Astrocyte of the spinal cord (primary cell): ENCODE results near the gene PIK3CG.
"Not testable (repeated sequence)": the region's sequence is repeated elsewhere in the genome, so short reads cannot be mapped to it uniquely, and the experiment has no call there.

Source experiments
- DNase-seq: peaks from one replicate; pipeline ENCODE4 v3.0.0; 2011; ENCODE audit warnings: low read depth, low spot score
- H3K4me3 ChIP-seq: 2 replicates; pipeline ENCODE4 v1.5.1; 2011; ENCODE audit warnings: low read depth, mild to moderate bottlenecking, low read length, moderate library complexity
- CTCF ChIP-seq: IDR thresholded peaks from 2 replicates; pipeline ENCODE4 v1.5.1; 2012; ENCODE audit warnings: low read depth, mild to moderate bottlenecking, low read length, inconsistent platforms
- in situ Hi-C: cut with HindIII; loops from 2 replicates; pipeline ENCODE4 v1.10.0; 2017; ENCODE audit warnings: low sequenced_read_pairs

Gene PIK3CG

GRCh38 chr7:106824458-106824857 is 40.6 kb upstream of the PIK3CG start:
- peak; percentile 29 for DNase-seq
- in situ Hi-C loops: no loop called here
- H3K4me3 ChIP-seq: no peak overlapping the region
- no peak for TF ChIP-seq CTCF

DNA sequence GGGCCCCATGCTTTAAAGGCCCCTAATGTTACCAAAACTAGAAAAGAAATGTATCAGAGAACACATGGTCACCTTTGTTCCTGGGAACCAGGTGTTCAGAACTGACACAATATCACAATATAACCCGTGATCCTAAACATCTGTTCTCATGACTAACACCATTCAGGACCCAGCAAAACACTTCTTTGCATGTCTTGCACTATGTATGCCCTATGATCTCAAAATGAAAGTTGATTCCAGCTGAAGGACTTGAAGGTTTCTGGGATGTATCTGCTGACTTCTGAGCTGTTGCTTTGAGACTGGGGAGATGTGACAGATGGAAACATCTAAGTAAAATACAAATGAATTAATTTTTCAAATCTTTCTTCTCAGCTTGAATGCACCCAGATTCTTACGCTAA is 37.5 kb upstream of the PIK3CG start:
- DNase-seq: no peak
- no peak for TF ChIP-seq CTCF
- H3K4me3 ChIP-seq: no peak overlapping the region
- in situ Hi-C loops: no loop called here

DNA sequence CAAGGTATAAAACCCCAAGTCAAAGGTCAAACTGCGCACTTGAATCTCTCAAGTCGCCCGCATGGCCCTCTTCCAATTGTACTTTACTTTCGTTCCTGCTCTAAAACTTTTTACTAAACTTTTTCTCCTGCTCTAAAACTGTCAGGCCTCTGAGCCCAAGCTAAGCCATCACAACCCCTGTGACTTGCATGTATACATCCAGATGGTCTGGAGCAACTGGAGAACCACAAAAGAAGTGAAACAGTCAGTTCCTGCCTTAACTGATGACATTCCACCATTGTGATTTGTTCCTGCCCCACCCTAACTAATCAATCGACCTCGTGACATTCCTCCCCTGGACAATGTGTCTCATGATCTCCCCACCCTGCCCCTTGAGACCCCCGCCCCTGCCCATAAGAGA is 35.6 kb upstream of the PIK3CG start:
- no peak for DNase-seq
- no peak overlapping the region for H3K4me3 ChIP-seq
- in situ Hi-C loops: no loop called here
- no peak for TF ChIP-seq CTCF

DNA sequence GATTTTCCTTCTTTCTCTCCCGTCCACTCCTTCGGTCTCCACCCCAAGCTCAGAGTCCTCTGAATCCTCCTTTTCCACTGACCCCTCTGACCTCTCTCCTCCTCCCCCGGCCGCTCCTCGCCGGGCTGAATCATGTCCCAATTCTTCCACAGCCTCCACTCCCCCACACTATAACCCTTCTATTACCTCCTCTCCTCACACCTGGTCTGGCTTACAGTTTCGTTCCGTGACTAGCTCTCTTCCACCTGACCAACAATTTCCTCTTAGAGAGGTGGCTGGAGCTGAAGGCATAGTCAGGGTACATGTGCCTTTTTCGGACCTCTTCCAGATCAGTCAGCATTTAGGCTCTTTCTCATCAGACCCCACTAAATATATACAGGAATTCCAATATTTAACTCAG is 34.2 kb upstream of the PIK3CG start:
- DNase-seq, in situ Hi-C loops, H3K4me3 ChIP-seq: not testable (repeated sequence)

- DNase-seq: no peak
- no peak for TF ChIP-seq CTCF
- H3K4me3 ChIP-seq: no peak overlapping the region
- in situ Hi-C loops: no loop called here
Measured at GRCh38 chr7:106836816-106837215, 28.3 kb upstream of the PIK3CG start.

DNA sequence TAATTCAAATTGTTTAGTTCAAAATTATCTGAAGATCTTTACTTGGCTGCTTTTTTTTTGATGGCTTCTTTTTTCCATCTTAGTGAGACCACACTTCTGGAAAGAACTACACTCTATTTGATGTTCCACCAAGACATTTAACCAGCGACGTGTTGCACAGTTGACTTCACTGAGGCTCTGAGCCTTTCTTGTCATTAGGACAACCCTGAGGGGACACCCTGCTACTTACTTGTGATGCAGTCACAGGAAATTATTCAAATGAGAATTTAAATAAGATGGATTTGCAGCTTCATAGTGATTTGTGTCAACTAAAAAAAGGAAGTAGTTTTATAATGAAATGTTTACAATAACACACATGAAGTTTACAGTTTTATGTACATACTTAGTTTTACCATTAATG is 25.6 kb upstream of the PIK3CG start:
- no peak for DNase-seq
- no peak overlapping the region for H3K4me3 ChIP-seq
- in situ Hi-C loops: no loop called here
- no peak for TF ChIP-seq CTCF

- no peak for TF ChIP-seq CTCF
- in situ Hi-C loops: no loop called here
- H3K4me3 ChIP-seq: no peak overlapping the region
- DNase-seq: peak; percentile 81
Measured at GRCh38 chr7:106840342-106840741, 24.7 kb upstream of the PIK3CG start.
